ENCODE results near the gene WAC. TPM values are rescaled to one million over a fixed set of nuclear protein-coding genes. Genes with fewer than 3 reads are reported as not detected.
A peak's percentile ranks its signal among the peaks of the same experiment; 100 is the strongest.
"Not testable (repeated sequence)": the region's sequence is repeated elsewhere in the genome, so short reads cannot be mapped to it uniquely, and the experiment has no call there.

The WAC gene
- total RNA-seq, 2 donors from 2014 or later, result 171 to 195 TPM

- H3K36me3 Mint-ChIP-seq (ENCODE audit: low read depth), result peaks cover 20% of the 10 kb centered on the region
- H3K9me3 ChIP-seq (ENCODE audit: control insufficient read depth, low read length, poor library complexity, severe bottlenecking), result no peaks in the 10 kb centered on the region
- H3K27ac Mint-ChIP-seq, result peak overlapping the region; percentile 4
- ATAC-seq (no peak), DNase-seq (no peak)
- peak overlapping the region; percentile 7 for H3K4me3 Mint-ChIP-seq
- peaks cover 53% of the 10 kb centered on the region for H3K4me1 Mint-ChIP-seq
- no peaks in the 10 kb centered on the region for H3K27me3 Mint-ChIP-seq
These were observed 26.1 kb downstream of the WAC start for GRCh38 chr10:28558923-28559508.

- H3K9me3 ChIP-seq (ENCODE audit: control insufficient read depth, low read length, poor library complexity, severe bottlenecking), result no peaks in the 10 kb centered on the region
- DNase-seq, result no peak
- H3K27me3 Mint-ChIP-seq, result no peaks in the 10 kb centered on the region
- peaks cover 22% of the 10 kb centered on the region for H3K36me3 Mint-ChIP-seq (ENCODE audit: low read depth)
- peaks cover 51% of the 10 kb centered on the region for H3K4me1 Mint-ChIP-seq
- peak overlapping the region; percentile 4 for H3K27ac Mint-ChIP-seq
- H3K4me3 Mint-ChIP-seq, result no peak overlapping the region
- no peak for ATAC-seq
These were observed 26.7 kb downstream of the WAC start for GRCh38 chr10:28559618-28560017.

GRCh38 chr10:28560617-28561016 is 27.7 kb downstream of the WAC start:
- Mint-ChIP-seq H3K27ac (peak overlapping the region; percentile 22), H3K4me1 (peaks cover 51% of the 10 kb centered on the region), H3K27me3 (no peaks in the 10 kb centered on the region), H3K36me3 (ENCODE audit: low read depth) (peaks cover 16% of the 10 kb centered on the region), H3K4me3 (peak overlapping the region; percentile 19)
- ATAC-seq, result no peak
- DNase-seq, result no peak
- H3K9me3 ChIP-seq (ENCODE audit: control insufficient read depth, low read length, poor library complexity, severe bottlenecking), result no peaks in the 10 kb centered on the region

GRCh38 chr10:28561531-28561930 is 28.6 kb downstream of the WAC start:
- H3K27ac Mint-ChIP-seq, result no peak overlapping the region
- H3K4me3 Mint-ChIP-seq, result no peak overlapping the region
- H3K9me3 ChIP-seq (ENCODE audit: control insufficient read depth, low read length, poor library complexity, severe bottlenecking), result no peaks in the 10 kb centered on the region
- H3K36me3 Mint-ChIP-seq (ENCODE audit: low read depth), result peaks cover 16% of the 10 kb centered on the region
- H3K4me1 Mint-ChIP-seq, result peaks cover 53% of the 10 kb centered on the region
- H3K27me3 Mint-ChIP-seq, result no peaks in the 10 kb centered on the region
- DNase-seq (no peak), ATAC-seq (no peak)

- H3K9me3 ChIP-seq (ENCODE audit: control insufficient read depth, low read length, poor library complexity, severe bottlenecking), result no peaks in the 10 kb centered on the region
- H3K4me1 Mint-ChIP-seq, result peaks cover 56% of the 10 kb centered on the region
- peaks cover 12% of the 10 kb centered on the region for H3K36me3 Mint-ChIP-seq (ENCODE audit: low read depth)
- no peak for DNase-seq
- peak; percentile 22 for ATAC-seq
- H3K27me3 Mint-ChIP-seq, result no peaks in the 10 kb centered on the region
- H3K4me3 Mint-ChIP-seq, result no peak overlapping the region
- peak overlapping the region; percentile 34 for H3K27ac Mint-ChIP-seq
These were observed 32.0 kb downstream of the WAC start for GRCh38 chr10:28564905-28565304.

- peaks cover 52% of the 10 kb centered on the region for H3K4me1 Mint-ChIP-seq
- DNase-seq (no peak), ATAC-seq (no peak)
- H3K27me3 Mint-ChIP-seq, result no peaks in the 10 kb centered on the region
- H3K27ac Mint-ChIP-seq, result peak overlapping the region; percentile 84
- peak overlapping the region; percentile 39 for H3K4me3 Mint-ChIP-seq
- H3K9me3 ChIP-seq (ENCODE audit: control insufficient read depth, low read length, poor library complexity, severe bottlenecking), result no peaks in the 10 kb centered on the region
- H3K36me3 Mint-ChIP-seq (ENCODE audit: low read depth), result peaks cover 8% of the 10 kb centered on the region
These were observed 33.6 kb downstream of the WAC start for GRCh38 chr10:28566458-28567015.

GRCh38 chr10:28569506-28570159 is 36.7 kb downstream of the WAC start:
- no peaks in the 10 kb centered on the region for H3K9me3 ChIP-seq (ENCODE audit: control insufficient read depth, low read length, poor library complexity, severe bottlenecking)
- ATAC-seq, result peak; percentile 44
- H3K27ac Mint-ChIP-seq, result peak overlapping the region; percentile 76
- DNase-seq, result no peak
- peaks cover 5% of the 10 kb centered on the region for H3K36me3 Mint-ChIP-seq (ENCODE audit: low read depth)
- H3K4me3 Mint-ChIP-seq, result peak overlapping the region; percentile 69
- H3K27me3 Mint-ChIP-seq, result no peaks in the 10 kb centered on the region
- peaks cover 57% of the 10 kb centered on the region for H3K4me1 Mint-ChIP-seq

GRCh38 chr10:28570598-28570997 is 37.7 kb downstream of the WAC start:
- ATAC-seq (no peak), DNase-seq (no peak)
- peak overlapping the region; percentile 90 for H3K27ac Mint-ChIP-seq
- H3K4me3 Mint-ChIP-seq, result no peak overlapping the region
- no peaks in the 10 kb centered on the region for H3K9me3 ChIP-seq (ENCODE audit: control insufficient read depth, low read length, poor library complexity, severe bottlenecking)
- peaks cover 8% of the 10 kb centered on the region for H3K36me3 Mint-ChIP-seq (ENCODE audit: low read depth)
- H3K27me3 Mint-ChIP-seq, result no peaks in the 10 kb centered on the region
- H3K4me1 Mint-ChIP-seq, result peaks cover 58% of the 10 kb centered on the region

GRCh38 chr10:28571265-28571664 is 38.3 kb downstream of the WAC start:
- ATAC-seq, result no peak
- H3K27ac Mint-ChIP-seq, result peak overlapping the region; percentile 90
- H3K27me3 Mint-ChIP-seq, result no peaks in the 10 kb centered on the region
- H3K36me3 Mint-ChIP-seq (ENCODE audit: low read depth), result peaks cover 8% of the 10 kb centered on the region
- H3K4me1 Mint-ChIP-seq, result peaks cover 61% of the 10 kb centered on the region
- H3K4me3 Mint-ChIP-seq, result no peak overlapping the region
- no peaks in the 10 kb centered on the region for H3K9me3 ChIP-seq (ENCODE audit: control insufficient read depth, low read length, poor library complexity, severe bottlenecking)
- DNase-seq, result no peak

GRCh38 chr10:28574214-28574613 is 41.3 kb downstream of the WAC start:
- H3K27ac Mint-ChIP-seq; H3K27me3 Mint-ChIP-seq; H3K9me3 ChIP-seq (ENCODE audit: control insufficient read depth, low read length, poor library complexity, severe bottlenecking); ATAC-seq; H3K36me3 Mint-ChIP-seq (ENCODE audit: low read depth); DNase-seq: not testable (repeated sequence)
- H3K4me3 Mint-ChIP-seq, result peak overlapping the region; percentile 39
- H3K4me1 Mint-ChIP-seq, result peaks cover 57% of the 10 kb centered on the region

- Mint-ChIP-seq H3K27ac (peak overlapping the region; percentile 43), H3K4me3 (no peak overlapping the region), H3K4me1 (peaks cover 59% of the 10 kb centered on the region), H3K27me3 (no peaks in the 10 kb centered on the region), H3K36me3 (ENCODE audit: low read depth) (peaks cover 6% of the 10 kb centered on the region)
- ATAC-seq, result no peak
- no peak for DNase-seq
- H3K9me3 ChIP-seq (ENCODE audit: control insufficient read depth, low read length, poor library complexity, severe bottlenecking), result no peaks in the 10 kb centered on the region
These were observed 42.9 kb downstream of the WAC start for GRCh38 chr10:28575852-28576251.

- Mint-ChIP-seq H3K36me3 (ENCODE audit: low read depth) (peaks cover 7% of the 10 kb centered on the region), H3K27me3 (no peaks in the 10 kb centered on the region)
These were observed 44.6 kb downstream of the WAC start for GRCh38 chr10:28577506-28577905.

GRCh38 chr10:28578454-28578853 is 45.5 kb downstream of the WAC start:
- no peaks in the 10 kb centered on the region for H3K9me3 ChIP-seq (ENCODE audit: control insufficient read depth, low read length, poor library complexity, severe bottlenecking)
- H3K36me3 Mint-ChIP-seq (ENCODE audit: low read depth), result peaks cover 7% of the 10 kb centered on the region
- no peaks in the 10 kb centered on the region for H3K27me3 Mint-ChIP-seq
- H3K27ac Mint-ChIP-seq, result no peak overlapping the region
- DNase-seq (no peak), ATAC-seq (no peak)
- H3K4me1 Mint-ChIP-seq, result peaks cover 59% of the 10 kb centered on the region
- peak overlapping the region; percentile 39 for H3K4me3 Mint-ChIP-seq

More at GRCh38 chr10:28577506-28577905, 44.6 kb downstream of the WAC start:
- H3K9me3 ChIP-seq (ENCODE audit: control insufficient read depth, low read length, poor library complexity, severe bottlenecking), result no peaks in the 10 kb centered on the region
- Mint-ChIP-seq H3K27ac (no peak overlapping the region), H3K4me3 (peak overlapping the region; percentile 12), H3K4me1 (peaks cover 64% of the 10 kb centered on the region)
- ATAC-seq, result no peak
- no peak for DNase-seq

Data from T-helper 17 cell (primary cell).